OCI-LY1 (cell line): ENCODE data around the gene CCDC194.
A peak's percentile ranks its signal among the peaks of the same experiment; 100 is the strongest.

ENCODE experiments used
- H2AFZ ChIP-seq: fragments of 200-600 bp; sonication (generic), shearing (Covaris generic); 2 replicates; pipeline ENCODE4 v1.6.0; 2014; ENCODE audit warnings: antibody characterized with exemption, mild to moderate bottlenecking, low read length
- H3F3A ChIP-seq: fragments of 200-600 bp; sonication (generic), shearing (Covaris generic); 2 replicates; pipeline ENCODE4 v1.6.0; 2014; ENCODE audit warnings: mild to moderate bottlenecking, antibody characterized with exemption, low read length, moderate library complexity; ENCODE audit not compliant: insufficient read depth
- H3K27ac ChIP-seq: fragments of 200-600 bp; sonication (generic); 2 replicates; pipeline ENCODE4 v1.5.1; 2014; ENCODE audit warnings: low read length, mixed run types, mild to moderate bottlenecking, low read depth; ENCODE audit not compliant: poor library complexity, severe bottlenecking
- H3K27me3 ChIP-seq: fragments of 200-600 bp; sonication (generic); 2 replicates; pipeline ENCODE4 v1.6.0; 2014; ENCODE audit warnings: antibody characterized with exemption, mild to moderate bottlenecking, low read length, moderate library complexity; ENCODE audit not compliant: insufficient read depth
- H3K36me3 ChIP-seq: fragments of 200-600 bp; sonication (generic); 2 replicates; pipeline ENCODE4 v1.6.1; 2014; ENCODE audit warnings: mild to moderate bottlenecking, antibody characterized with exemption, low read length, moderate library complexity, mixed read lengths; ENCODE audit not compliant: insufficient read depth
- H3K4me1 ChIP-seq: fragments of 200-600 bp; sonication (generic); 2 replicates; pipeline ENCODE4 v1.5.1; 2014; ENCODE audit warnings: mild to moderate bottlenecking, low read length, moderate library complexity; ENCODE audit not compliant: insufficient read depth, severe bottlenecking
- H3K4me2 ChIP-seq: fragments of 200-600 bp; sonication (generic), shearing (Covaris generic); 2 replicates; pipeline ENCODE4 v1.6.1; 2014; ENCODE audit warnings: low read length
- H3K4me3 ChIP-seq: fragments of 200-600 bp; sonication (generic); 2 replicates; pipeline ENCODE4 v1.5.1; 2014; ENCODE audit warnings: low read length, low read depth, mild to moderate bottlenecking, mixed read lengths; ENCODE audit not compliant: poor library complexity, severe bottlenecking
- H3K79me2 ChIP-seq: fragments of 200-600 bp; shearing (Covaris generic); 2 replicates; pipeline ENCODE4 v1.6.1; 2016; ENCODE audit warnings: mixed run types, low read length, mixed read lengths; ENCODE audit not compliant: insufficient read depth
- H3K9ac ChIP-seq: fragments of 200-600 bp; sonication (generic), shearing (Covaris generic); 2 replicates; pipeline ENCODE4 v1.6.1; 2014; ENCODE audit warnings: mild to moderate bottlenecking, low read length, mixed read lengths
- H3K9me2 ChIP-seq: fragments of 200-600 bp; sonication (generic), shearing (Covaris generic); 2 replicates; pipeline ENCODE4 v1.6.1; 2014; ENCODE audit warnings: low read depth, mild to moderate bottlenecking, low read length, mixed read lengths
- H3K9me3 ChIP-seq: fragments of 200-600 bp; shearing (Covaris generic); 2 replicates; pipeline ENCODE4 v1.6.1; 2014; ENCODE audit warnings: low read length, mixed read lengths
- H4K20me1 ChIP-seq: fragments of 200-600 bp; sonication (generic), shearing (Covaris generic); 2 replicates; pipeline ENCODE4 v1.6.0; 2016; ENCODE audit warnings: mild to moderate bottlenecking, low read length; ENCODE audit not compliant: insufficient read depth
- CTCF ChIP-seq: fragments of 200-600 bp; sonication (generic), shearing (Covaris generic); IDR thresholded peaks from 2 replicates; pipeline ENCODE4 v1.5.1; 2017; ENCODE audit warnings: mild to moderate bottlenecking, antibody characterized with exemption, low read length, moderate library complexity, mixed read lengths
- EZH2 ChIP-seq: fragments of 200-600 bp; sonication (generic), shearing (Covaris generic); IDR thresholded peaks from 2 replicates; pipeline ENCODE4 v1.8.0; 2017; ENCODE audit warnings: borderline replicate concordance, mixed run types, mild to moderate bottlenecking, antibody characterized with exemption, low read length, moderate library complexity, mixed read lengths

CCDC194 gene

DNA sequence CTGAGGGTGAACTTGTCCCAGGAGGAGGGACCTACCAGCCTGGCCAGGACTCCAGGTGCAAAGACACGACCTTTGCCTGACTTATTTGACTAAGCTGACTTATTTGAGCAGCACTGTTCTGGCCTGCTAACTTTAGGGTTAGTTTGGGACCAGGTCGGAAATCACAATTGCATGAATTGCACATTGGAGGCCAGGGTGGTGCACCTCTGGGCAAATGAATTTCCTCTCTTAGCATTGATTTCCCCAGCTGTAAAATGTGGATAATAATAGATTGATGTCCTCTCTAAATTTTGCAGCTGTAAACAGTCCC is 12.8 kb upstream of the CCDC194 start:
- peaks cover 17% of the 10 kb centered on the region for H3K36me3 ChIP-seq
- H3K9me2 ChIP-seq: no peaks in the 10 kb centered on the region
- H3K79me2 ChIP-seq: peaks cover 11% of the 10 kb centered on the region
- H3K4me3 ChIP-seq: peak overlapping the region; percentile 69
- H3K4me2 ChIP-seq: peak overlapping the region; percentile 94
- H3K9me3 ChIP-seq: no peaks in the 10 kb centered on the region
- no peaks in the 10 kb centered on the region for H3K27me3 ChIP-seq
- TF ChIP-seq CTCF (no peak), EZH2 (no peak)
- no peaks in the 10 kb centered on the region for H3F3A ChIP-seq
- peak overlapping the region; percentile 70 for H3K9ac ChIP-seq
- peaks cover 38% of the 10 kb centered on the region for H3K4me1 ChIP-seq
- H4K20me1 ChIP-seq: no peaks in the 10 kb centered on the region
- H2AFZ ChIP-seq: no peak overlapping the region
- H3K27ac ChIP-seq: peak overlapping the region; percentile 85

DNA sequence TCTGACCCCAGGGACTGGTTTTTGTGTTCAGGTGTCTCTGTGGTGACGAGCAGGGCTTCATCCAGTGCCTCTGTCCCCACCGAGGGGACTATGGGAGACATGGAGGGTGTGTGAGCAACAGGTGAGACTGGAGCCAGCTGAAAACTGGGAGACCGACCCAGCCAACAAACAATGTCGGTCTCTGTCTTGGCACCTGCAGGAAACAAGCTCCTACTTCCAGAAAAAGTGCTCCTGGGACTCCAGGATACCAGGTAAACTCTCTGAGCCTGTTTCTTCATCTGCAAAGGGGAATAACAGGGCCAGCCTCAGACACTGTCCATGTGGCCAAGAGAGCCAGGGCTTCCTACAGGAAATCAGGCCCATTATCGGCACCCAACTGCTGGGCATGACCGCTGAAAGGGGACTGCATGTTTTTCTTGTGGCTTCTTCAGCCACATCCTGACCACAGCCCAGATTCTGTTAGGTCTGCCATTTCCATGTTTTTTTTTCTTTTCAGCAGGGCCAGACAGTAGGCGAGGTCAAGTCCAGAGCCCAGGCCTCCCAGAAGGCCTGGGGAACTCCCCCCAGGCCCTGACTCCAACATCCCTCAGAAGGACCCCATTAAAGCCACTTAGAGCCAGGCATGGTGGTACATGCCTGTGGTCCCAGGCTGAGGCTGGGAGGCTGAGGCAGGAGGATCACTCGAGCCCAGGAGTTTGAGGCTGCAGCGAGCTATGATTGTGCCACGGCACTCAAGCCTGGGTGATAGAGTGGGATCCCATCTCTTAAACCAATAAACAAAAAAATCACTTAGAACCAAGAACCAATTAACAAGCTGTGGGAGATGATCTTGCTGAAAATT is 12.3 kb upstream of the CCDC194 start:
- Histone ChIP-seq H3K27me3 (no peaks in the 10 kb centered on the region), H4K20me1 (no peaks in the 10 kb centered on the region), H3K4me1 (peaks cover 34% of the 10 kb centered on the region), H3K9ac (peak overlapping the region; percentile 70), H3F3A (no peaks in the 10 kb centered on the region), H3K9me2 (no peaks in the 10 kb centered on the region), H3K27ac (peak overlapping the region; percentile 85), H3K9me3 (no peaks in the 10 kb centered on the region), H3K4me3 (peak overlapping the region; percentile 69), H3K36me3 (peaks cover 16% of the 10 kb centered on the region), H2AFZ (no peak overlapping the region), H3K4me2 (peak overlapping the region; percentile 94), H3K79me2 (peaks cover 11% of the 10 kb centered on the region)
- TF ChIP-seq EZH2: no peak
- no peak for TF ChIP-seq CTCF

DNA sequence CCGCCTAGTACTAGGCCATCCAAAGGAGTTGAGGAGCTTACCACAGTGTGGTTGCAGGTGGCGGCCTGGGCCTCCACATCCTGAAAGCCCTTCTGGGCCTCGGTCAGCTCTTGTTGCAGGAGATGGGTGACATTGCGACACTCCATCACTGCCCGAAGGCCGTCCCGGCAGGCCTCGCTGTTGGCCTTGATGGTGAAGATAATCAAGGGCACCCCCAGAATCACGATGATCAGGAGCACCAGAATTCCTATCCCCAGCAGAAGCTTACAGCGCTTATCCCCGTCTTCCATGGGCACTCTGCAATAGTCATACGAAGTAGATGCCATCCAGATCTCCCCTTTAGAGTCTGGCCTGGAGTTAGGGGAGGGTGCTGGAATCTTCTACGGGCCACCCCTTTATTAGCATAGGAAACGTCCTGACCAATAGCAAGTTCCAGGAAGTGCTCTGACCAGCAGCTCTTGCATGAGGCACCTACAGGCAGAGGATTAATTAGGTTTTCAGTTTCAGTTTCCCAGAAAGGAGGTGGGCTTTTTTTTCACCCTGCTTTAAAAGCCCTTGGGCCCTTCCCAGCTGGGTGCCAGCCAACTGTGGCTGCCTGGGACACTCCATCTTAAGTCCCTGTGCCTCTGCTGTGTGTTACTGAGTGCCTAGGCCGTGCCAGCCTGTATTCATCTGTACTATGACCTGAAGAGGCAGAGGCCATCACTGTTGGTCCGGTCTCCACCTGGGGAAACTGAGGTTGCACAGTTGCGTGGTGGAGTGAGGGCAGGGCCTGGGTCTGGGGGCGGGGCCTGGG is 11.5 kb upstream of the CCDC194 start, which contains the start of gene BST2:
Gene BST2 (minus strand): TSS at position 381 of the 796 bp plus-strand sequence. CDS start 55 bp downstream, at position 326.
- Histone ChIP-seq H2AFZ (no peak within 1 kb of the TSS), H3K36me3 (peaks cover 20% of the 10 kb centered on the region), H3K4me2 (peak within 1 kb of the TSS; percentile 94), H3K79me2 (peaks cover 11% of the 10 kb centered on the region), H3F3A (no peaks in the 10 kb centered on the region), H3K4me3 (peak within 1 kb of the TSS; percentile 69), H4K20me1 (no peaks in the 10 kb centered on the region), H3K9me2 (no peaks in the 10 kb centered on the region), H3K27me3 (no peaks in the 10 kb centered on the region), H3K27ac (peak within 1 kb of the TSS; percentile 85), H3K4me1 (peaks cover 34% of the 10 kb centered on the region), H3K9me3 (no peaks in the 10 kb centered on the region), H3K9ac (peak within 1 kb of the TSS; percentile 70)
- no peak for TF ChIP-seq CTCF
- TF ChIP-seq EZH2: no peak
